ENCODE results near the gene ILKAP.

ILKAP gene

GRCh38 chr2:238133499-238134392, 69.7 kb downstream of the ILKAP start:
- no peak for DNase-seq

DNA sequence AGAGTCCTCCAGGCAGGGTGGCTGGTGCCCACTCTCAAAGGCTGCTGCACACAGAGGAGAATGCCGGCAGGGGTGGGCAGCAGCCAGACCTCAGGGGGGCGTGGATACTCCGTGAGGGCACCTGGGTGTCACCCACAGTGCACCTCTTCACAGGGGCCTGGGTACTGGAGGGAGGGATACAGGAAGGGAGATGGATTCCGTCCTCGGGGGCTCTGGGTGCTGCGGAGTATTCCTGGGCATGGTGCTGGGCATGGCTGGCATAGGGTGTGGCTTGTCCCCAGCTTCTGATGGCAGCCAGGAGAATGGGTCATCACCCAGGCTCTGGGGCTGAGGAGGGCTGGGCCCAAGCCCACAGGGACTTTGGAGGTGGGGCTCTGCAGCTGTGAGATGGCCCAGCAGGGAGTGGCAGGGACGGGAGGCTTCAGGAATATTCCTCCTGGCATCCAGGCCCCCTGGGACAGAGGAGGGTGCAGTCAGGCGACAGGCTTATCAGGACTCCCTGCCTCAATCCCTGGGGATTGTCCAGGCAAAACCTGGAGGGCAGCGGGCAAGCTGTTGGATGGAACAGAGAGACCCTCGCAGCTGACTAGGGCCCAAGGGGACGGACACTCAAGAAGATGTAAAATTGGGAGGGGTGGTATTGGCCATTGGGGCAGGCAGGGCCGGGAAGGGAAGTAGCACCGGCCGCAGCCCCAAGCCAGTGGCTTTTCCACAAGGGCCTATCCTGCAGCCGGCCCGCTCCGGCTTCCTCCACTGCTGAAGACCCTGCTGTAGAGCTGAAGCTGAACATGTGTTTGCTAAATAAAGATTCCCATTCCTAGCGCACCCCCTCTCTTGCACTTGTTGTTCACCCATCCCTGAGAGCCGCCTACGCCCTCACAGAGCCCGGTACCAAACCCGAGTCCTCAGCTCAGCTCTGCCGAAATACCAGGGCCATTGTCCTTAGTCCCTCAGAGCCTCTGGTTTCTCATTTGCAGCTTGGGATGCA, 70.7 kb downstream of the ILKAP start:
- no peak for DNase-seq

- DNase-seq = no peak
Measured at GRCh38 chr2:238131761-238132462, 71.6 kb downstream of the ILKAP start.

GRCh38 chr2:238130696-238131628, 72.5 kb downstream of the ILKAP start:
- DNase-seq = no peak

- no peak for DNase-seq
Measured at GRCh38 chr2:238130111-238130695, 73.3 kb downstream of the ILKAP start.

DNA sequence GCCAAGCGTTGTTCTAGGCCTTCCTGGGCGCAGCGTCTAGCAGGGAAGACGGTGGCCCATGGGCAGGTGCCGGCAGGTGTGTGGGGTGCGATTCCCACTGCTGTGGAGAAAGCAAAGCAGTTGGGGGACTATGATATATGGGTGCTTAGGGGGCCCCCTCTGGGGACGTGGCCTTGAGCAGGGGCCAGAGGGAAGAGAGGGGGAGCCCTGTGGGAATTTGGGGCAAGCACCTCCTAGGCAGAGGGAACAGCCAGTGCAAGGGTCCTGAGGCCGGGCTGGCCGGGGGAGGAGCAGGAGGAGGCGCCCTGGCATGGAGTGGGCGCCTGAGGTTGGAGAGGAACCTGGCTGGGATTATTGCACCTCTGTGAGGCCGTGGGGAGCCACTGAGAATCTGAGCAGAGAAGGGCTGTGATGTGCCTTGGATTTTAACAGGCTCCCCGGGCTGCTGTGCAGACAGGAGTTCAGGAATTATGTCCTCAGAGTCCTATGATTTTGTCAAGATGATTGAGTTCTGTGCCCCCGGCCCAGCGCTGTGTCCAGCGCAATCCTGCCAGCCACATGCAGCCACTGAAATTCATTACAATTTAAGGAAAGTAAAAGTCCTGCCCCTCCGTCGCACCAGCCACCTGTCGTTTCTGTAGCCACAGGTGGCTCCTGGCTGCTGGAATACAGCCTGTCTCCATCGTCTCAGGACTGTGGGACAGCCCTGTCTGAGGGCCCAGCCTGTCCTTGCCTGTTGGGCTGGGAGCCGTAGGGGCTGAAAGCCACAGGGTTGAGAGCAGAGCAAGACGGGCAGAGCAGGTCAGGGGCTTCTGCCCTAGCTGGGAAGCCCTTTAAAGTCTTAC, 74.1 kb downstream of the ILKAP start:
- no peak for DNase-seq

- no peak for DNase-seq
Measured at GRCh38 chr2:238128534-238129001, 74.9 kb downstream of the ILKAP start.

GRCh38 chr2:238128061-238128440, 75.4 kb downstream of the ILKAP start:
- DNase-seq = no peak

DNA sequence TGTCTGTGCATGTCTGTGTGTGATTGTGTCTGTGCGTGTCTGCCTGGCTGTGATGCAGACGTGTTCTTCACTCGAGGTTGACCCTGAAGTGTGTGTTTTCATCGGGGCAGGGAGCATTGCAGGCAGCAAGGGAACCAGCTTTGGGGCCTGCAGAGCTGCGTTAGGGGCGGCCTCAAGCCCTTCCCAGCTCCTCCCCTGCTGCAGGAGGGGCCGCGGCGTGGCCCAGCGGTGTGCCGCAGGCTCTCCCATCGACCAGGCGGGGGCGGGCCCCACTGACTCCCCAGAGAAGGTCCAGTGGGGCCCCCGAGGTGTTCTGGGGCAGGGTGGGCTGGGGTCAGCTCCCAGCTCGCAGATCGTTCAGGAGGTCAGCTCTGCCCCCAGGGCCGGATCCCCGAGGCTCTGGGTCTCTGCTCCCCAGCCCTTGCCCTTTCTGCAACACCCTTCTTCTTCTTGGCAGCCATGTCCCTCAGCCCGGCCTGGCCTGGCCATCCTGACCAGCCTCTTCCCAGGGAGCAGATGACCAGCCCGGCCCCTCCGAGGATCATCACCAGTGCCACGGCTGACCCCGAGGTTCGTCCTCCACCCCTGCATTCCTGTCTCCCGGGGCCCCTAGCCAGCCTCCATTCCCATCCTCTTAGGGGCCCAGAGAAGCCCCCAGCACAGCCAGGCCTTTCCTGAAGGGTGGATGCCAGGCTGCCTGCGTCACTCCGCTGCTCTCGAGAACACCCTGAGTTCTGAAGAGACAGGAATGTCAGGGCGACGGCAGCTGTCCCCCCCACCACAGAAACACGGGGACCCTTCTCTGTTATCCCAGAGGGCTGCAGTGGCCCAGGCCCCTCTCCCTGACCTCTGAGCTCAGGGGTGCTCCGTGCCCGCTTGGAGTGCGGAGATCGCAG, 76.1 kb downstream of the ILKAP start:
- DNase-seq = no peak

DNA sequence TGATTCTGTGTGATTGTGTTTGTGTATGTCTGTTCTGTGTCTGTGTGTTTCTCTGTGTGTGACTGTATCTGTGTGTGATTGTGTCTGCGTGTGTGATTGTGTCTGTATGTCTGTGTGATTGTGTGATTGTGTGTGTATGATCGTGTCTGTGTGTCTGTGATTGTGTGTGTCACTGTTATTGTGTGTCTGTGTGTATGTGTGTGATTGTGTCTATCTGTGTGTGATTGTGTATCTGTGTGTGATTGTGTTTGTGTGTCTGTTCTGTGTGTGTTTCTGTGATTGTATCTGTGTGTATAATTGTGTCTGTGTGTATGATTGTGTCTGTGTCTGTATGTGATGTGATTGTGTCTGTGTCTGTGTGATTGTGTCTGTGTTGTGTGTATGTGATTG, 76.7 kb downstream of the ILKAP start:
- no peak for DNase-seq

- DNase-seq = no peak
Measured at GRCh38 chr2:238126338-238126737, 77.2 kb downstream of the ILKAP start.

DNA sequence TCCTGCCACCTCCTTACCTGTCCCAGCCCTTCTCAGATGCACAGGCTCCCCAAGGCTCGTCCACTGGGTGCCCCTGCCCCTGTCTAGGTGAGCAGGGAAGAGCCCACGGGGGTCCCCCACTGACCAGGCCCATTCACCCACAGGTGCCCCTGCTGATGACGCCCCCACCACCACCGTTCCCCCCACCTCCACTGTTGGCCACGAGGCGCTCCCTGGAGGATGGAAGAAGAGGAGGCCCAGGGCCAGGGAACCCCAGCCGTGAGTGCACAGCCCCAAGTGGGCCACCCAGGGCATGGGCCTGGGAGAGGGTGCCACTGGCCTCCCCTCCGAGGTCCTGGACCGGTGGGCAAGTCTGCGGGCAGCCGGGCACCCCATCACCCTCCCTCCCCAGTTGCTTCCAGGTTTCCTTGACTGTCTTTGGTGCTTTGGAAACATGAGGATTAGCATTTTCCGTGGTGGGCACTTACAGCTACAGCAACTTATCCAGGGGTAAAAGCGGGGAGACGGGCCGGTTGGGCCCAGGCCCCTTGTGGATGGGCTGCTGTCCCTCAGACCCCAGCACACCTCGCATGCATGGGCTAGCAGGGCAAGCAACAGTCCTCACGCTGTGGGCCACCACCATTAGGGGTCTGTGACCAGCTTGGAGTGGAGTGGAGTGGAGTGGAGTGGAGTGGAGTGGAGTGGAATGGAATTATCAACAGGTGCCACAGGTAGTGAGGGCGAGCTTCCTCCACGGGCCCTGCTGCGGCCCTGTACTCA, 78.2 kb downstream of the ILKAP start:
- DNase-seq = no peak

DNA sequence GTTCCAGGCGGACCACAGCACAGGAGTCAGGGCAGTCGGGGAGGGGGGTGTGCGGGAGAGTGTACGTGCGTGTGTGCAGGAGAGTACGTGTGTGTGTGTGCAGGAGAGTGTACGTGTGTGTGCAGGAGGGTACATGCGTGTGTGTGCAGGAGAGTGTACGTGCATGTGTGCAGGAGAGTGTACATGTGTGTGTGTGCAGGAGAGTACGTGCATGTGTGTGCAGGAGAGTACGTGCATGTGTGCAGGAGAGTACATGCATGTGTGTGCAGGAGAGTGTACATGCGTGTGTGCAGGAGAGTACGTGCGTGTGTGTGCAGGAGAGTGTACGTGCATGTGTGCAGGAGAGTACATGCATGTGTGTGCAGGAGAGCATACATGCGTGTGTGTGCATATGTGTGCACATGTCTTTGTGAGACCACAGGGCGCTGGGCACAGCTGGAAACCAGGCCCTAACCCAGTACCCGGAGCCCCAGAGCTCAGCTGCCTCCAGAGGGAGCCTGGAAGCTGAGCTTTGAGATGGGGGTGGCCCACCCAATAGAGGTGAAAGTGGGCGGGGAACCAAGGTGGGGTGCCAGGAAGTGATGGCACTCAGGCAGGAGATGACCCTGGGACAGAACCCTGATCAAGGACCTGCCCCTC, 78.9 kb downstream of the ILKAP start:
- DNase-seq = no peak

GRCh38 chr2:238123991-238124470, 79.5 kb downstream of the ILKAP start:
- no peak for DNase-seq

DNA sequence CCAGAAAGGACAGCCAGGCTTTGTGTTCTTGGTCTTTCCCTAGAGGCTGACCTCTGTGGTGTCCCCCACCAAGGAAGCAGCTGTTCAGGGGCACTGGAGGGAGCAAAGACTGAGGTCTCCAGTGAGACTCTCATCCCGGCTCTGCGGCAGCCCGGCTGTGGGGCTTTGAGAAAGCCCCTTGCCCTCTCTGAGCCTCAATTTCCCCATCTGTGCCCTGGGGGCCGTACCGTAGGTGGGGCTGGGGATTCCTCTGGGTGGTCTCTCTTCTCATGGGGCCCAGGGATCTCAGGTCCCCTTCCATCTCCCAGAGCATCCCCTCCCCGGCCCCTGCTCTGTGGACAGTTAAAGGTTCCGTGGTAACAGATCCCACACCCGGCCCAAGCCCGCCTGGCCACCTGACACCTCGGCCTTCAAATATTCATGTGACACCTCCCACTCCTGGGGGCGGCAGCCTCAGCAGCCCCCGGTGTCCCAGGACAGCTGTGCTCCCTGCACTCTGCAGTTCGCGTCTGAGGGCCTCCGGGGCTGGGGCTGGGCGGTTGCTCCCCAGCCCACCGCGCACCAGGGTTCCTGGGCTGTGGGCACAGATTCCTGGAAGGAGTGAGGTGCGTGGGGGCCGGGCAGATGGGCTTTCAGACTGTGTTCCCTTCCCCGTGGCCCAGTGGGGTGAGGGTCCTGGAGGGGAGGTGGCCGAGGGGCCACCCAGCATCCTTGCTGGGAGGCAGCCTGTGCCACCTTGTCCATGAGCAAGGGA, 80.1 kb downstream of the ILKAP start:
- no peak for DNase-seq

DNA sequence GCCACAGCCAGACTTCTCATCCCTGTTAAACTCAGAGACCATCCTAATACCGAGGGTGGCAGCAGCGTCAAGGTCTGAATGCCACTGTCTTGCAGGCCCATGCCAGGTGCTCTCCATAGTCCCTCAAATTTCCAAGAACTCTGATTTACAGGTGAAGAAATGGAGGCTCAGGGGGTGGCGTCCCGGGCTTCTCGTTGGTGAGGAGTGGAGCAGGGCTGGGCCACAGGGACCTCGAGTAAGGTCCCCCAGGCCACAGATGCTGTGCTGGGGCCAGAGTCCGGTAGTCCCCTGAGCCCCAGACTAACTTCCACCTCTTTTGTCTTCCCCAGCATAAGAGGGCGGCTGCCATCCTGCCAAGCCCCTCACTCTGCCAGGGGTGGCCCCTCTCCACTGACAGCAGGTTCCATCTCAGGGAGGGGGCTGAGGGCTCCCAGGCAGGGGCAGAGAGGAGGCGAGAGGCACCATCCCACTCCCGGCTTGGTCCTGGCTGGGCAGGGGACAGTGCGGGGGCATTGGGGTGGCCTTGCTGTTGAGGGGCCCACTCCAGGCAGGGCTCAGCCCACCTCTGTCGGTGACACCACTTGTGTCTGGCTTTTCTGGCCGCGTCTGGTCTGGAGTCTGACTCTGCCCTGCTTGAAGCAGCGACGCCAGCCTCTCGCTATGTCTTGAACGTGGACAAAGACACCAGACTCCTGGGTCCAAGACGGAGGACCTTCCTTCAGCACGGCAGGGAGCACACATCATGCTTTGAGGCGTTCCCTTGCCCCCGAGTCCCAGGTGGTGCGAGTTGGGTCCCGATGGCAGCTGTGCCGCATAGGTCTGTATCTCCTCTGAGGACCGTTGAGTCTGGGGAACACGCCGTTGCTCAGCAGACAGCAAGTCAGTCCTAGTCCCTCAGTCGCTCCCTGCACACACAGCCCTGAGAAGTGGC, 80.9 kb downstream of the ILKAP start:
- no peak for DNase-seq

Measured in suppressor macrophage treated with lipopolysaccharide for 4 hours (primary cell).